Raji (cell line): ENCODE results near the gene ZNF493.

Experiments
- POLR2A ChIP-seq: IDR thresholded peaks from 2 replicates; pipeline ENCODE4 v1.6.1; 2011; ENCODE audit warnings: low read depth, low read length, control low read depth; ENCODE audit not compliant: insufficient read depth

ZNF493 gene

GRCh38 chr19:21434967-21435544 lies 38.1 kb downstream of the ZNF493 start:
- TF ChIP-seq POLR2A: no peak

- no peak for TF ChIP-seq POLR2A
These were observed 42.3 kb downstream of the ZNF493 start for GRCh38 chr19:21439201-21439751.

- TF ChIP-seq POLR2A: no peak
These were observed 43.4 kb downstream of the ZNF493 start for GRCh38 chr19:21440321-21440720.

- no peak for TF ChIP-seq POLR2A
These were observed 54.3 kb downstream of the ZNF493 start for GRCh38 chr19:21451187-21451586.

DNA sequence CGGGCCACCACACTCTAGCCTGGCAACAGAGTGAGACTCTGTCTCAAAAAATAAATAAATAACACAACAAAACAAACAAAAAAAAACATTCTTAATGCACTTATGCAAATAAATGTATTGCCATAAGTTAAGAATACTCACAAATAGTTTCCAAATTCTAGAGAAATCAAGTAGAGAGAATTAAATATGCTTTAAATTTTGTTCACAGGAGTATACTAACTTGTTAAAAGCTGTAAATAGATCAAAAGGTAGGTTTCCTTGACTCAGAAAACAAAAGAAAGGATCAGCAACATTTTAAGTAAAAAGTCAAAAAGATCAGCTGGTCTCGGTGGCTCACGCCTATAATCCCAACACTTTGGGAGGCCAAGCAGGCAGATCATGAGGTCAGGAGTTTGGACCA lies 58.0 kb downstream of the ZNF493 start:
- TF ChIP-seq POLR2A: no peak

DNA sequence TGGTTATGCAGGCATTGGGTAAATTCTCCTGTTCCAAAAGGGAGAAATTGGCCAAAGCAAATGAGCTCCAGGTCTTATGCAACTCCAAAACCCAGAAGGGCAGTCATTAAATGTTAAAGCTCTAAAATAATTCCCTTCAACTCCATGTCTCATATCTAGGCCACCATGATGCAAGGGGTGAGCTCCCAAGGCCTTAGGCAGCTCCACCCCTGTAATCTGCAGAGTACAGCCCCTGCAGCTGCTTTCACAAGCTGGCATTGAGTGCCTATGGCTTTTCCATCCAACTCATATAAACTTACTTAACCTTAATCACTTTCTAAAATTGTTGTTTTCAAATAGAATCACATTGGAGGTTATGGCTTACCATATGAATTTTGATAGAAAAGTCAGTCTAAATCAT lies 63.8 kb downstream of the ZNF493 start:
- no peak for TF ChIP-seq POLR2A

- TF ChIP-seq POLR2A: no peak
These were observed 65.6 kb downstream of the ZNF493 start for GRCh38 chr19:21462540-21462939.

DNA sequence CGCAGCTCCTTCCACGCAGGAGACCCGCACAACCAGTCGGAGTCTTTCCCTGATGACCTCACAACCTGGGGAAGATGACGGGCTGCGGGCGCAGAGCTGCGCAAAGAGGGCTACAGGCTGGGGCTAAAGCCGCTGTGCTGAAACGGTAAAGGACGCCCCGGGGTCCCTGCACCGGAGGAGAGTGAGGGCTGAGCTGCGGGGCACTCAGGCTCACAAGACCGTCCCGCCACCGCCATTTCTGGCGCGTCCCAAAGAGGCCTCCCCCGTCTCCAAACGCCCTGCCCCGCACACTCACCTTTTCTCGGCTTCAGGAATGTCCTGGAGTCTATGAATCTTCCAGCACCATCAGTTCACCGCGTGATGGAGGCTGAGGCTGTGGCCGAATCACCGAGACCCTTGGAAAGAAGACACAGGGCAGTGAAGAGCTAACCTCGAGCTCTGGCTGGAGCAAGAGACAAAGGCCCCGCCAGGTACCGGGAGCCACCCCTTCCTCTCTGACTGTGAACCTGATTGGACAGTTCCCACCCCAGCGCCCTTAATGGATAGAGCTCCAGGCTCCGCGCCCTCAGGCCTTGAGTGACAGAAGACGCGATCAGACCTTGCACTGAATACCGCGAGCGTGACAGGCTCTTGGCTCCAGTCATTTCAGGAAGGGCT lies 66.6 kb downstream of the ZNF493 start:
- peak; percentile 55 for TF ChIP-seq POLR2A

GRCh38 chr19:21466627-21467026 lies 69.7 kb downstream of the ZNF493 start:
- no peak for TF ChIP-seq POLR2A

GRCh38 chr19:21468791-21469190 lies 71.9 kb downstream of the ZNF493 start:
- TF ChIP-seq POLR2A: no peak

GRCh38 chr19:21472507-21472906 lies 75.6 kb downstream of the ZNF493 start:
- no peak for TF ChIP-seq POLR2A

DNA sequence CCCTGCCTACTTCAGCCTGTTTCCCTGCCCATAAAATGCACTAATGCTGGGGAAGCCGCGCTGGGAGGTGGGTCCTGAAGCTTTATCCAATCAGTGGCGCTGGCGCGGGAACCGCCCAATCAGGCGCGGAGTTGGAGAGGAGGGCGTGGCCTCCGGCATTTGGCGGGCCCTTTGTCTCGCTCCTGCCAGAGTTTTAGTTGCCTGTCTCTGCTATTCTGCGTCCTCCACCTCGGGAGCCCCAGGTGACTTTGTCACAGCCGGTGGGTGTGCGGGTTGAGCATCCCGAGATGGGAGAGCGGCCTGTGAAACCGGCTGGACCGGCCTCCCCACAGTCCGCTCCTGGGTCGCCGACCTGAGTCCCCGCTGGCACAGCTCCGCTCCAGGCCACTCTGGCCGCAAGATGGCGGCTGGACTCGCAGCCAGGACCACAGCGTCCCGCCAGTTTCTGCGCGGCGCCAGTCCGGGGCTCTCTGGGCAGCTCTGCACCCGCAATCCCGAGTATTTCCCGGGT lies 77.8 kb downstream of the ZNF493 start:
- TF ChIP-seq POLR2A: peak; percentile 88
